GM21360 (cell line): Measurements from ENCODE around the gene UFD1.

Source experiments
- ATAC-seq: cut with Tn5 transposase; IDR thresholded peaks from one replicate; pipeline ENCODE4 v1.9.1; 2021; ENCODE audit warnings: mild to moderate bottlenecking, moderate library complexity; ENCODE audit not compliant: unreplicated experiment

UFD1 gene

DNA sequence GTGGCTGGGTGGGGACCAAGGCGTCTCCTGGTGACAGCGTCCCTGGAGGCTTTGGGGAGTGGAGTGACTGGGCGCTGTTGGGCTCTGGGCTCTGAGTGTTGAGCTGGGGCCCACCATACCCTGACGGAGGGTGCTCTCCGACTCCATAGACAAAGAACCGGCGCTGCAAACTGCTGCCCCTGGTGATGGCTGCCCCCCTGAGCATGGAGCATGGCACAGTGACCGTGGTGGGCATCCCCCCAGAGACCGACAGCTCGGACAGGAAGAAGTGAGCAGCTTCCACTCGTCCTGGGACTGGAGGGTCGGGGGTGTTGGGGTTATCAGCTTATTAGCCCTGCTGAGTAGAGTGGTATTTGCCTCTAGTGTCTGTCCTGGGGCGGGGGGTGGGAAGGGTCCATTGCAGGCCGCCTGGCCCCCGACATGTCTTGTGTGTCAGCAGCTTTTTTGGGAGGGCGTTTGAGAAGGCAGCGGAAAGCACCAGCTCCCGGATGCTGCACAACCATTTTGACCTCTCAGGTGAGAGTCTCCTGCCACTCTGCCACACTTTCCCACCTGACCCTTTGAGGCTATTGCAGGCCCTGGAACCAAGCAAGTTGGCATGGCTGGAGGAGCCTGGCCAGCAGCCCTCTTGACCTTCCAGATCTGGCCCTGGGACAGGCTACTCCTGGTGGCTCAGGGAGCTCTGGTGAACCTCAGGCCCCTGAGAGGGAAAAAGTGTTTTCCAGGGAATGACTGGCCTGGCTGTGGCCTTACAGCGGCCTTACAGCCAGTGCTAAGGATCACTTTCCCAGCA, 37.6 kb upstream of the UFD1 start:
- ATAC-seq = no peak

DNA sequence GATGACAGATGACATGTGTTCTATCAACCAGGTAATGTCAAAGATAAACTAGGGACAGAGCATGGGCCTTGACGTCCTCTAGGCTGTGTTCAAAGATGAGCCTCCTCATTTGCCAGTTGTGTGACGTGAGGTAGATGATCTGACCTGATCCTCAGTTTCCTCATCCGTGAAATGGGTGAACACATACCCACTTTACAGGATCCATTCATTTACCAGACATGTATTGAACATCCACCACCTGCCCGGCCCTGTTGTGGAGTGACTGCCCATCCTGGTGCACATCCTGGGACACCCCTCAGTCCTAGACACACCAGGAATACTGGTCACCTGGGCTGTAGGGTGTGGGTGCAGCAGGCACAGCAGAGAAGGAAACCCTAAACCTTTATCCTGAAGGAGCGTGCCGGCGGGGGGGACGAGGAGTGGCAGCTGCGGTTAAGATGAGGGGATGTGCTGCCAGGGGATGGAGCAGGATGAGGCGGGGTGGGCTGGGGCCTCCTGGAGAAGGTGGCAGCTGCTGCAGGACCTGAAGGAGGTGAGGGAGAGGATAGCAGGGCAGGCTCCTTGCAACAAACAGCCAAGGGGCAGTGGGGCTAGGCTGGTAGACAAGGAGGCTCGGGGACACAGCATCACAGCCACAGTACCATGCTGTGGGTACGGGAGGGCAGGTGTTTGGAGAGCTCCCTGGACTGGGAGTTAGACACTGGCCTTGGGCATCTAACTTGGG, 36.8 kb upstream of the UFD1 start:
- ATAC-seq = no peak

DNA sequence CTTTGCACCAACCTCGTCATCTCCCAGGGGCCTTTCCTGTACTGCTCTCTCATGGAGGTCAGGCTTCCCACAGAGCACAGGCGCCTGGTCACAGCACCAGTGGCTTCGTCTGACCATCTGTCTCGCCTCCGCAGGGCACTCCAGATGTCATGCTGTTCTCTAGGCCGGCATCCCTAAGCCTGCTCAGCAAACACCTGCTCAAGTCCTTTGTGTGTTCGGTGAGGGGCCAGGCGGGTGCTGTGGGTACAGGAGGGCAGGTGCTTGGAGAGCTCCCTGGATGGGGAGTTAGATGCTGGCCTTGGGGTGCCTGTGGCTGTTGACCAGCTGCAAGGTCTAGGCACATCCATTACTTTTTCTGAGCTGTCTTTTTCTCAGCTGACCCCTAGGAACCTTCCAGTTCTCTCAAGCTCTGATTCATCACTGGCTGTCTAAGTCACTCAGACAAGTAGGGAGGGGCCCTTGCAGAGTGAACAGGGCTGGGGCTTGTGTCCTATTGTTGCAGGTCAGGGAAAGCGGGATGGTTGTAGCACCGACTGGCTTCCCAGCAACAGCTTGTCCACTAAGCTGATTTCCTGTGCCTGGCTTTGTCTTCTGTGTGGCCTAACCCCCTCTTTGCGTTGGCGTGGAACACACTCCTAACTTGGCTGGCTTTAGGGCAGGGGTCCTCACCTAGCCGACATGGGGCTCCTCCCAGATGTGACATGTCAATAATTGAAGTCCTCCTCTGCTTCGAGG, 36.0 kb upstream of the UFD1 start:
- no peak for ATAC-seq

DNA sequence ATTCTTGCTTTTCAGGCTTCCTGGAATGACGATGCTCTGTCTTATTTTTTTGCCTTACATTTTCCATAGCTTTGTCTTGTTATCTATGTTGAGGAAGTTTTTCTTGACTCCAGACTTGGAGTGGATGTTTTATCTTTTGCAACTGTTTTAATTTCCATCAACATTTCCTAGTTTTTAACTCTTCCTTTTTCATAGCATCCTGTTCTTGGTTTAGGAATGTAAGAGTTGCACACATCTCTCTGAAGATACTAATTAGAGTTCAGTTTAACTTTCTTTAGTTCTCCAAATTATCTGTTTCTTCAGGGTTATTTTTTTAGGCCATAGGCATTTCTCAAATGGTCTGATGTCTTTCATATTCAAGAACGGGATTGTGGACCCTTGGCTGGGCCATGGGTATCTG, 34.8 kb upstream of the UFD1 start:
- no peak for ATAC-seq

DNA sequence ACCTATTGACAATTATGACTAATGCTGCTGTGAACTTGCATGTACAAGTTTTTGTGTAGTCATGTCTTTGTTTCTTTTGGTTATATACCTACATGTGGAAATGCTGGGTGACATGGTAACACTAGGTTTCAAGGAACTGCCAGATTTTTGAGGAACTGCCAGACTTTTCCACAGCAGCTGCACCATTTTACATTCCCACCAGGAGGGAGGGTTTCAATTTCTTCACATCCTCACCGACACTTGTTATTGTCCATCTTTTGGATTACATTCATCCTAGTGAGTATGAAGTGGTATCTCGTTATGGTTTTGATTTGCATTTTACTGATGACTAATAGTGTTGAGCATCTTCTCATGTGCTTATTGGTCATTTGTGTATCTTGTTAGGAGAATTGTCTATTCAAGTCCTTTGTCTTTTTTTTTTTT, 31.9 kb upstream of the UFD1 start:
- no peak for ATAC-seq

DNA sequence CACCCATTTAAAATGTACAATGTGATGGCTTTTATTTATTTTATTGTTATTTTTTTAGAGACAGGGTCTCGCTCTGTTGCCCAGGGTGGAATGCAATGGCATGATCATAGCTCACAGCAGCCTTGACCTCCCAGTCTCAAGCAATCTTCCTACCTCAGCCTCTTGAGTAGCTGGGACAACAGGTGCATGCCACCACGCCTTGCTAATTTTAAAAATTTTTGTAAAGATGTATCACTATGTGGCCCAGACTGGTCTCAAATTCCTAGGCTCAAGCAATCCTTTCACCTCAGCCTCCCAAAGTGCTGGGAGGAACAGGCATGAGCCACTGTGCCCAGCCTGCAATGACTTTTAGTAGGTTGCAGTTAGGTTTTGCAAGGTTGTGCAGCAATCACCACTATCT, 30.9 kb upstream of the UFD1 start:
- ATAC-seq = no peak

DNA sequence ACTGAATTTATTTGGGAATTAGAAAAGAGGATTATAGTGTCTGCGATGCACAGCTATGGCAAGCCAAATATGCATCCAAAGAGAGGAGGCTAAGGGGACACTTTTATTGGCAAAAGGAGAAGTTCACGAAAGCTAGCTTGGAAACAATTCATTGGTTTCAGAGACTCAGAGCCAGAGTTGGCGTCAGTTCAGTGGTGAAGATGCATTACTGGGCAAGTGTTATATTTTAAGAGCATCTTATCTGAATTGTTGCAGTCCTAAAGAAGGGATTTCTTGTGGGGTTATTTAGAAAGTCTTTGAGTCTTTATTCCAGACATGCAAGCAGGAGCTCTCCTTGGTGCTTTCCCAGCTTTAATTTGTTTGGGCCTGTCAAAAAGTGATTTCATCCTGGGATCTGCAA, 30.2 kb upstream of the UFD1 start:
- ATAC-seq = no peak

DNA sequence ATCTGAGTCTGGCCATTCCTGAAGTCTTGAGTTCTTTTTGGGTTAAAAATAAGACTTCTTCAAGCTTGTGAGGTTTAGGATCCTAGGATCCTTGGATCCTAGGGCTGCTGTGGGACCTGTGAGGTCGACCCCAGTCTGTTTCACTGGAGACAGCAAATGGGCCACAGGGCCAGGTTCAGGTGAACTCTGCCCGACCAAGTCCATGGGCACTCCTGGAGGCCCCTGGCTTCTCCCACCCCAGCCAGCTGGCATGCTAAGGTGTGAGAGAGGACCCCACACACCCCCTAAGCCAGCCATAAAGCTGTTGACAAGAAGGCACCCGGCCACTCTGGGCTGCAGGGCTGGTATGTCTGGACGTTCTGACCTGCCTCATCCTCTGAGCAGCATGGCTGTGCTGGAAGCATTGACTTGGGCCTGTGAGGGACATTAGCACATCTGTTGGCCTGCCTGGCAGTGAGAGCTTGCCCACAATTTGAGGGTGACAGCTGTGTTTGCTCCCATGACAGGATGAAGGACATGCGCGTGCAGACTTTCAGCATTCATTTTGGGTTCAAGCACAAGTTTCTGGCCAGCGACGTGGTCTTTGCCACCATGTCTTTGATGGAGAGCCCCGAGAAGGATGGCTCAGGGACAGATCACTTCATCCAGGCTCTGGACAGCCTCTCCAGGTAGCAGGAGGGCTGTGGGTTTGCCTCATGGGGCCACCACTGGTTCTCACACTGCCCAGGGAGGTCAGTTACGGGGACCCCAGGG, 29.2 kb upstream of the UFD1 start:
- no peak for ATAC-seq

DNA sequence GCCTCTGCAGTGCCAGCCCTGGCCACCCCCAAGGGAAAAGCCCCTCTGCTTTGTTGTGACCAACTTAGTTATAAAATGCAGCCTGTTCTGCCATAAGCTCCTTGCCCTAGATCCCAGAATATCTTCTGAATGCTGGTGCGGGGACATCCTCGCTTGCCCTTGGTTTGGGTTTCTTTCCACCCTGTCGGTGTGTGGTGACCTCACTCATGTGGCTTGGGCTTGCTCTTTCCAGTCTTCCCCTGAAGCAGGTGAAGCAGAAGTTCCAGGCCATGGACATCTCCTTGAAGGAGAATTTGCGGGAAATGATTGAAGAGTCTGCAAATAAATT, 28.5 kb upstream of the UFD1 start:
- no peak for ATAC-seq

DNA sequence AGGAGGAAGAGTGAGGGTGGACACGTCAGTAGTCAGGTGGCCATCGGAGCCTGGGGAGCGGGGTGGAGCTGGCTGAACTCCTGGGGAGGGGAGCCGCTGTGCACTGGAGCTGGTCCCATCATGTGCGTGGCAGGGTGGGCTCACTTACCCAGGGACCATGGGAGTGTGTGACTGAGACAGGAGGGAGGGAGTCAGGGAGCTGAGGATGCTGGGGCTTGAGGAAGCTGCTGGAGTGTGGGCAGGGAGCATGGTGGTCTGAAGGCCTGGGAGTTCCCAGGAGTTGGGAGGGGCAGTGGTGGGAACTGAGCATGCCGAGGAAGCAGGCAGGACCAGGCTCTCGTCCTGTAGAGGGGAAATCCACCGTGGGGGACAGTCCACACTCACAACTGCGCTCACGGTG, 27.2 kb upstream of the UFD1 start:
- ATAC-seq = no peak

DNA sequence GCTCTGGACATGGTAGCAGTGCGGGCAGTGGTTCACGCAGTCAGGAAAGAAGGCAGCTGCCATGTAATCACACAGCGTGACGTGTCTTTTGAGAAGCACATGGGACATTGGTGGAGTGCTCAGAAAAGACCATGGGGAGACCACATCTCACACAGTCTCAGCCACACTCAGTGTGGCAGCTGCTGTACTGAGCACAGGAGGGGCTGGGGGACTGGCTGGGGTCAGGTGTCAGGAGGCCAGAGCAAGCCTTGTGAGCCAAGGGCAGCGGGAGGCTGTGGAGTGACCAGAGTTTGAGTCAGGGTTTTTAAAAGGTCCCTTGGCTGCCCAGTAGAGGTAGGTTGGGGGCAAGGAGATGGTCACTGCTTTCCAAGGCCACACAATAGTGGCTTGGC, 26.7 kb upstream of the UFD1 start:
- no peak for ATAC-seq

DNA sequence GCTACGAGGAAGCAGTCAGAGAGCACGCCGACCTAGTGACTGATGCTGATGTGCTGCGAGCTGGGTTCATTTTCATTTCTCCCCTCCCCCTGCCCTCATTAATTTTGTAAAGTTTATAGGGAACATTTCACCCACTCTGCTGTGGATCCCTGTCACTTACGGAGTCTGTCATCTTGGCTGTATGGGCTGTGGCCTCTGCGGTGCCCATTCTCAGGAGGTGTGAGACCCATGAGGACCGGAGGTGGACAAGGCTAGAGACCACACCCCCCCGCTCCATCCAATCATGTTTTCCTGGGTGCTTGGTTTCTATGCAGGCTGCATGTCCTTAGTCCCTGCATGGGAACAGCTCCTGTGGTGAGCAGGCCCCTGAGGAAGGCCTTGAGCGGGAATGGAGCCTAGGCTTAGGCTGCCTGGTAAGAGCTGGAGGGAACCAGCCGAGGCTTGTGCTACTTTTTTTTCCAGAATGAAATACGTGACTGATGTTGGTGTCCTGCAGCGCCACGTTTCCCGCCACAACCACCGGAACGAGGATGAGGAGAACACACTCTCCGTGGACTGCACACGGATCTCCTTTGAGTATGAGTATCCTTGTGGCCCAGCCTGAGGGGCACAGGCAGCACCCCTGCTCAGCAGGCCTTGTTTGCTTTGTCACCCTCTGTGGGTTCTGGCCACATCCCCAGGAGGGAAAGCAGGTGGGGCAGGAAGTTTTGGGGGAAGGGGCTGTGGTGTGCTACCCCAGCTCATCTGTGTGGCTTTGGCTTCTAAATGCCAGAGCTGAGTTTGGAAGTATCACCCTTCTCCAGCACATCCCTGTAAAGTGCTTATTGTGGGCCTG, 26.1 kb upstream of the UFD1 start:
- no peak for ATAC-seq

DNA sequence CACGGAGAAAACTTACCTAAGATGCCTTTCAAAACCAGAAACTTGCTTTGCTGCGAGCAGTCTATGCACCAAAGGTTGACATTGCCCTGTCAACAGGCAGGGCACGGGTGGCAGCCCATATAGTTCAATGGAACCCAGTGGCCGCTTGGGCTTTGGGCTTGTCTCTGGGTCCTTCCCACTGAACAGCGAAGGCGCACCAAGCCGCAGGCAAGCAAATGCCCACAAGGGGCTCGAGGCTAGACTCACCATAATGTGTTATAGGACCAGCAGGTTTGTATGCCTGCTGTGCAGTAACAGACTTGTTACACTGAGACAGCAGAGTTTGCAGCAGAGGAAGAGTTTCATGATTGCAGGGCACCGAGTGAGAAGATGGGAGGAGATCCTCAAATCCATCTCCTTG, 24.9 kb upstream of the UFD1 start:
- ATAC-seq = no peak

DNA sequence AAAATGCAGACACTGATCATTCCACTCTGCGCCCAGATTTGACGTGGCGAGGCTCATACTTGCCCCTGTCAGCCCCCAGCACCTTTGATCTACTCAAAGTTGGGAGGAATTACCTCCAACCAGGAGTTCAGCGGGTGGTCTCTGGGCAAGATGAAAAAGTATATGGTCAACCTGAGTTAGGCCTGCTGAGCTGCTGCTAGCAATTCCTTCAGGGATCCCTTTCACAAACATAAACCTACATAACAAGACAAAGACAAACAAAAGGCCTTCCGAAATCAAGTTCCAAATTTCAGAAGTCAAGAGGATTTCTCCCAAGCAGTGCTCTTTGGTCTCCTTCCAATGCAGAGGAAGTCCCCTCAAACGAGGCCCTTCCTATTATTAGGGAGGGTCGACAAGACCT, 24.4 kb upstream of the UFD1 start:
- no peak for ATAC-seq

DNA sequence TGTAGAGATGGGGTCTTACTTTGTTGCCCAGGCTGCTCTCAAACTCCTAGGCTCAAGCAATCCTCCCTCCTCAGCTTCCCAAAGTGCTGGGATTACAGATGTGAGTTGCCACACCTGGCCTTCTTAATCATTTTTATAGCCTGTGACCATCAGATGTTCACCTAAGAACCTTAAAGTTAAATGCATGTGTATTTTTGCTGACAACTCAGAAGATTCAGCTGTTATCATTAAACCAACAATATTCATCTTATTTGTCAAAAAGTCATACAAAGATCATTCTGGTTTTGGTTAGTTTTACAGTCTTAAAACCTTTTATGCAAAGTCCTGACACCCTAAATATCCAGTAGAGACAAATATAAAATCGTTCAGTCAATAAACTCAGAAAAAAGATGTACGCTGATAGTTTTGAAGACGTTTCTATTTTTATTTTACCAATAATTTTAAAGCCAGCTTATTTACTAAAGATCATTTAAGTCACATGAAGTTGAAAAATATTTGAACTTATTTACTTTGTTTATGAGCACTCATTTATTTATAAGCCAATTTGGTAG, 23.0 kb upstream of the UFD1 start:
- ATAC-seq = no peak

DNA sequence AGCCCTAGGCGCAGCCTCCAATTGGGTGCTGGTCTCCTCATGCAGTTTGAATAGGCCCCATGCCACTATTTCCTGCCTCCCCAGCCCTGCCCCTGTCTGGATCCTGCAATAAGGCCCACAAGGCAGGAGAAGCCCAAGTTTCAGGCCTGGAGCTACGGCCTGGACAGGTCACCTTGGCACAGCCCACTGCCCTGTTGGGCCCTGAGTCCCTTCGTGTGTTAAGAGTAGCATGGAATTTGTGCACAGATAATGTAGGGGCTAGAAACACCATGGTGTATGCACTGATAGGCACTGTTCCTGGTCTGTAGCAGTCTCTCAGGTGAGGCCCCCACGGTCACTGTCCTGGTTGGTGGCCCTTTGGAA, 20.9 kb upstream of the UFD1 start:
- ATAC-seq = no peak

DNA sequence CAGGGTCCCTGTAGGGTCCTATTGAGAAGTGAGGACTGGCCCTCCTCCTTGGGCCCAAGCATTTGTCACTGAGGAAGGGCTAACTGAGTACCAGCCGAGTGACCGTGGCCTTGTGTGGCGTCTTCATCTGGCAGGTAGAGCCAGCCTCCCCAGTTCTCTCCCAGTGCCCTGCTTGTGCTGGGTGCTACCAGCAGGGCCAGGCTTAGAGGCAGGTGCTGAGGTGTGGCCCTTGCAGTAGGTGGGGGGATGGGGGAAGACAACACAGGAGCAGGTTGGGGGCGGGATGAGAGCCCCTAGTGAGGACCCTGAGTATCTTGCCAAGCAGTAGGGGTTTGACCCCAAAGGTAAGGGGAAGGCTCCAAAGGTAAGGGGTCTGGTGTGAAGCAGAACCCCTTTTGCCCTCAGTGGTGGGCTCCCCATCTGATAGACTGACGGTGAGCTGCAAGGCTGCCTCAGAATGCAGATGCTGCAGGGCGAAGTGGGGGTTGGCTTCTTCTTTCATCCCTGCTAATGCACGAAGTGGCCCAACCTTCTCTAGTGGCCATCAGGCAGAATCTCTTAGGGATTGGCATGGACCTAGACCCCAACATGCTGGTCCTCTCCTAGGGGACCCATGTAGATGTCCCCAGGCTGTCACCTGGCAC, 20.4 kb upstream of the UFD1 start:
- no peak for ATAC-seq

DNA sequence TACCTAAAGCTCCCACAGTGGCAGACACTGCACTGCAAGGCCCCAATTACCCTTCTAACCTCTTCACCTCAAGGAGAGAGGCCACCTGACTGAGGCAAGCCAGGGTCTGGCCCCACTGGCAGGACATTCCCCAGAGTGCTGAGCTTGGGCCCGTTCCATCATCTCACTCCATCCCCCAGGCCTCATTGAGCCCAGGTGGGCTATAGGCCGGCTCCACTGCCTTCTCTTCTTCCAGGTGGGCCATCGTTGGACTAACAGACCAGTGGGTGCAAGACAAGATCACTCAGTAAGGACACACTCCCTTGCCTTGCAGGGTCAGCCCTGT, 19.8 kb upstream of the UFD1 start:
- no peak for ATAC-seq

DNA sequence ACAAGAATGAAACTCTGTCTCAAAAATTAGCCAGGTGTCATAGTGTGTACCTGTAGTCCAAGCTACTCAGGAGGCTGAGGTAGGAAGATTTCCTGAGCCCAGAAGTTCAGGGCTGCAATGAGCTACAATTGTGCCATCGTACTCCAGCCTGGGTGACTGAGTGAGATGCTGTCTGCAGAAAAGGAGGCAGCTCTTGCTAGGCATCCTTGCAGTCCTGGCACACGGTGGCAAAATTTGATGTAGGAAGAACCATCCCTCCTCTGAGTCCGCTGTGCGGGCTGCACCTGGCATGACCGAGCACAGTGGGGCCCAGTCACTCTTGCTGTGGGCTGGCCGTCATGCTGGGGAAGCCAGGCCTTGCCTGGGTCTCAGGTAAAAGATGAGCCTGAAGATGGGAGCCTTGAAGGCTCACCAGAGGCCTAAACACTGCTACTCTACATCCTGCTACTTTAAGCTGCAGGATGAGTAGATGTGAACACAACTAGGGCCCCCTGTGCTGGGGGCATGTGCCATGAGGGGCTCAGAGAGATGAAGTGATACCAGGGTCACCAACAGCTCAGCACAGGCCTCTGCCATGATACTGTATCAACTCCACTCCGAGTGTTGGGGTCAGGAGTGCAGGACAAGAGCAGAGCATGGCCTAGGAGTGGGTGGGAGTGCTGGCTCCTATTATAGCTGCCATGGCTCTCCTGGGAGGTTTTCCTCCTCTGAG, 19.3 kb upstream of the UFD1 start:
- ATAC-seq = no peak
